Measurements from ENCODE around the gene SBF1. TPM values are rescaled to one million over a fixed set of nuclear protein-coding genes. Genes with fewer than 3 reads are reported as not detected.
A peak's percentile ranks its signal among the peaks of the same experiment; 100 is the strongest.

Gene SBF1
- total and polyA plus RNA-seq, 2 of the 13 experiments (the other 11 are each of a cell fraction or from before 2014, with no cell fraction given), result 31.7 to 40.9 TPM

GRCh38 chr22:50482107-50483074, 7.6 kb upstream of the SBF1 start (continued):
- TF ChIP-seq, protein P1, sequence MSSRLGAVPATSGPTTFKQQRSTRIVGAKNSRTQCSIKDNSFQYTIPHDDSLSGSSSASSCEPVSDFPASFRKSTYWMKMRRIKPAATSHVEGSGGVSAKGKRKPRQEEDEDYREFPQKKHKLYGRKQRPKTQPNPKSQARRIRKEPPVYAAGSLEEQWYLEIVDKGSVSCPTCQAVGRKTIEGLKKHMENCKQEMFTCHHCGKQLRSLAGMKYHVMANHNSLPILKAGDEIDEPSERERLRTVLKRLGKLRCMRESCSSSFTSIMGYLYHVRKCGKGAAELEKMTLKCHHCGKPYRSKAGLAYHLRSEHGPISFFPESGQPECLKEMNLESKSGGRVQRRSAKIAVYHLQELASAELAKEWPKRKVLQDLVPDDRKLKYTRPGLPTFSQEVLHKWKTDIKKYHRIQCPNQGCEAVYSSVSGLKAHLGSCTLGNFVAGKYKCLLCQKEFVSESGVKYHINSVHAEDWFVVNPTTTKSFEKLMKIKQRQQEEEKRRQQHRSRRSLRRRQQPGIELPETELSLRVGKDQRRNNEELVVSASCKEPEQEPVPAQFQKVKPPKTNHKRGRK (CRISPR knock-in tag; IDR thresholded peaks at IDR 0.05), result no peak
- TF ChIP-seq MNT (IDR thresholded peaks at IDR 0.05) (no peak), PLRG1 (conservative IDR thresholded peaks at IDR 0.05) (no peak), ZNF784 (CRISPR knock-in tag; IDR thresholded peaks at IDR 0.05; ENCODE audit: borderline replicate concordance) (no peak), DNMT3B (CRISPR knock-in tag; conservative IDR thresholded peaks at IDR 0.05) (no peak), ELF3 (CRISPR knock-in tag; IDR thresholded peaks at IDR 0.05) (no peak), DBP (CRISPR knock-in tag; IDR thresholded peaks at IDR 0.05; ENCODE audit: not compliant biosample characterization) (no peak), EHMT2 (IDR thresholded peaks at IDR 0.05; ENCODE audit: borderline replicate concordance, low read depth, low read length) (no peak), ZNF550 (CRISPR knock-in tag; IDR thresholded peaks at IDR 0.05; ENCODE audit: borderline replicate concordance) (no peak), USF2 (IDR thresholded peaks at IDR 0.05; ENCODE audit: low read depth, low read length) (peak; percentile 63; the same call in 1 of the 2 replicates), USF2 (CRISPR knock-in tag; IDR thresholded peaks at IDR 0.05; ENCODE audit: borderline replicate concordance) (peak; percentile 87; the same call in 1 of the 2 replicates), ZNF326 (CRISPR knock-in tag; IDR thresholded peaks at IDR 0.05; ENCODE audit: borderline replicate concordance) (no peak), ZNF232 (CRISPR knock-in tag; IDR thresholded peaks at IDR 0.05; ENCODE audit: borderline replicate concordance) (no peak), FOXC1 (CRISPR knock-in tag; IDR thresholded peaks at IDR 0.05; ENCODE audit: borderline replicate concordance) (peak; percentile 69; the same call in 1 of the 2 replicates), ZNF274 (CRISPR knock-in tag; IDR thresholded peaks at IDR 0.05) (peak; percentile 33; the same call in 1 of the 2 replicates)
- TF ChIP-seq, protein P2, sequence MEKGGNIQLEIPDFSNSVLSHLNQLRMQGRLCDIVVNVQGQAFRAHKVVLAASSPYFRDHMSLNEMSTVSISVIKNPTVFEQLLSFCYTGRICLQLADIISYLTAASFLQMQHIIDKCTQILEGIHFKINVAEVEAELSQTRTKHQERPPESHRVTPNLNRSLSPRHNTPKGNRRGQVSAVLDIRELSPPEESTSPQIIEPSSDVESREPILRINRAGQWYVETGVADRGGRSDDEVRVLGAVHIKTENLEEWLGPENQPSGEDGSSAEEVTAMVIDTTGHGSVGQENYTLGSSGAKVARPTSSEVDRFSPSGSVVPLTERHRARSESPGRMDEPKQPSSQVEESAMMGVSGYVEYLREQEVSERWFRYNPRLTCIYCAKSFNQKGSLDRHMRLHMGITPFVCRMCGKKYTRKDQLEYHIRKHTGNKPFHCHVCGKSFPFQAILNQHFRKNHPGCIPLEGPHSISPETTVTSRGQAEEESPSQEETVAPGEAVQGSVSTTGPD (CRISPR knock-in tag; IDR thresholded peaks at IDR 0.05), result no peak
- TF ChIP-seq, protein P3, sequence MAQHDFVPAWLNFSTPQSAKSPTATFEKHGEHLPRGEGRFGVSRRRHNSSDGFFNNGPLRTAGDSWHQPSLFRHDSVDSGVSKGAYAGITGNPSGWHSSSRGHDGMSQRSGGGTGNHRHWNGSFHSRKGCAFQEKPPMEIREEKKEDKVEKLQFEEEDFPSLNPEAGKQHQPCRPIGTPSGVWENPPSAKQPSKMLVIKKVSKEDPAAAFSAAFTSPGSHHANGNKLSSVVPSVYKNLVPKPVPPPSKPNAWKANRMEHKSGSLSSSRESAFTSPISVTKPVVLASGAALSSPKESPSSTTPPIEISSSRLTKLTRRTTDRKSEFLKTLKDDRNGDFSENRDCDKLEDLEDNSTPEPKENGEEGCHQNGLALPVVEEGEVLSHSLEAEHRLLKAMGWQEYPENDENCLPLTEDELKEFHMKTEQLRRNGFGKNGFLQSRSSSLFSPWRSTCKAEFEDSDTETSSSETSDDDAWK (CRISPR knock-in tag; IDR thresholded peaks at IDR 0.05), result no peak

All from HepG2 (cell line).